ENCODE data around the gene CDC34. TPM values are rescaled to one million over a fixed set of nuclear protein-coding genes. Genes with fewer than 3 reads are reported as not detected.

The CDC34 gene
- total and polyA plus RNA-seq, 9 of the 15 experiments (the other 6 are each of a cell fraction or from before 2014, with no cell fraction given), result 0.80 to 203 (median 65.5) TPM

DNA sequence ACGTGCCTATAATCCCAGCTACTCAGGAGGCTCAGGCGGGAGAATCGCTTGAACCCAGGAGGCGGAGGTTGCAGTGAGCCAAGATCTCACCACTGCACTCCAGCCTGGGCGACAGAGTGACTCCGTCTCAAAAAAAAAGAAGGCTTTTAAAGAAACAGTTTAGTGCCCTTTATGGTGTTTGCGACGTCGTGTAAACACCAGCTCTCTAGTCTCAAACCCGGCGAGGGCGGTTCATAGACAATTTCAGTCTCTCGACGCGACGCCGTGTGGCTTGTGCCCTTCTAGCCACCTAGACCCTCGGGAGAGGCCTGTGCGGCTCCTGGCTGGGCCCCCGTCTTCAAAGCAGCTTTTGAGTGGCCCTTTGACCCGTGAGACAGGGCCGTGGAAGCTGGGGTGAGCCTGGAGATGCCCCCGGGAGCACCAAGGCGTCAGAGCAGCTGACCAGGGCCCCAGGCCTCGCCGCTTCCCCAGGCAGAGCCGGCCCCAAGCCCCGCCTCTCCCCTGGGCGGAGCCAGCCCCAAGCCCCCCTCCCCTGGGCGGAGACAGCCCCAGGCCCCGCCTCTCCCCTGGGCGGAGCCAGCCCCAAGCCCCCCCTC, 40.3 kb upstream of the CDC34 start:
- Histone ChIP-seq H3K4me3 (peak overlapping the region; percentile 16; the same call in 1 of the 2 replicates), H3K9ac (ENCODE audit: insufficient read depth in 1 of 2, low read depth in 2 of 2, low read length in 2 of 2) (peak overlapping the region; percentile 59 to 84; a peak in 3 of 4 replicates), H3K4me1 (replicated peaks in 1 of 2; ENCODE audit: control insufficient read depth in 2 of 2, insufficient read depth in 2 of 2, low read length in 2 of 2) (peaks cover 8 to 75% of the 10 kb centered on the region in 2 experiments), H3K4me2 (ENCODE audit: insufficient read depth, low read length) (peak overlapping the region; percentile 72), H3K36me3 (ENCODE audit: control insufficient read depth, insufficient read depth, low read length) (no peaks in the 10 kb centered on the region), H2AFZ (ENCODE audit: low read depth, low read length) (peak overlapping the region; percentile 51), H3K9me1 (ENCODE audit: control insufficient read depth, insufficient read depth, low read length) (no peaks in the 10 kb centered on the region), H3K27me3 (ENCODE audit: control insufficient read depth in 2 of 2, insufficient read depth in 2 of 2, low read length in 2 of 2) (no peaks in the 10 kb centered on the region; a peak in 1 of 5 replicates), H3K9me3 (replicated peaks; ENCODE audit: control insufficient read depth, insufficient read depth, low read depth, low read length) (no peaks in the 10 kb centered on the region), H3K27ac (ENCODE audit: extremely low read depth, low read depth, low read length) (peak overlapping the region; percentile 83), H3K79me2 (ENCODE audit: control insufficient read depth, insufficient read depth, low read length) (peaks cover 11% of the 10 kb centered on the region; the same call in 1 of the 3 replicates), H4K20me1 (replicated peaks; ENCODE audit: control insufficient read depth, insufficient read depth, low read length) (no peaks in the 10 kb centered on the region)
- ATAC-seq (peak; percentile 42), FAIRE-seq (no peak), DNase-seq (ENCODE audit: extremely low read depth in 1 of 4, low spot score in 3 of 4) (peak; percentile 70 to 79 (median 71))
- no TSS peak for BruUV-seq (replicated peaks)
- intact Hi-C loops (cut with micrococcal nuclease), result no loop called here
- ChIA-PET CTCF (ENCODE audit: low intra/inter-chr PET ratio) (no interaction called here), POLR2A (no interaction called here)
- in situ Hi-C loops (cut with MboI), result no loop called here
- 56% methylated on average over 20 of the region's 32 CpGs for WGBS (ENCODE audit: insufficient coverage, low coverage, missing lambda C conversion rate)
- TF ChIP-seq ZNF668 (CRISPR knock-in tag; IDR thresholded peaks at IDR 0.05), result no peak
- TF ChIP-seq RBBP5 (IDR thresholded peaks at IDR 0.05; ENCODE audit: borderline replicate concordance, insufficient read depth, low read length, poor library complexity, severe bottlenecking), result no peak
- no peak for TF ChIP-seq OTX1 (CRISPR knock-in tag; IDR thresholded peaks at IDR 0.05)
- no peak for TF ChIP-seq REST (IDR thresholded peaks at IDR 0.05; ENCODE audit: borderline replicate concordance)
- TF ChIP-seq REST (CRISPR knock-in tag; IDR thresholded peaks at IDR 0.05; ENCODE audit: low read depth), result 0 out of 2 replicates have a peak, but pooled peaks have one; percentile 29
- no peak for TF ChIP-seq TBP (optimal IDR thresholded peaks at IDR 0.05; ENCODE audit: low read depth, low read length)
- TF ChIP-seq HDGF (IDR thresholded peaks at IDR 0.05), result no peak
- TF ChIP-seq, protein P1, sequence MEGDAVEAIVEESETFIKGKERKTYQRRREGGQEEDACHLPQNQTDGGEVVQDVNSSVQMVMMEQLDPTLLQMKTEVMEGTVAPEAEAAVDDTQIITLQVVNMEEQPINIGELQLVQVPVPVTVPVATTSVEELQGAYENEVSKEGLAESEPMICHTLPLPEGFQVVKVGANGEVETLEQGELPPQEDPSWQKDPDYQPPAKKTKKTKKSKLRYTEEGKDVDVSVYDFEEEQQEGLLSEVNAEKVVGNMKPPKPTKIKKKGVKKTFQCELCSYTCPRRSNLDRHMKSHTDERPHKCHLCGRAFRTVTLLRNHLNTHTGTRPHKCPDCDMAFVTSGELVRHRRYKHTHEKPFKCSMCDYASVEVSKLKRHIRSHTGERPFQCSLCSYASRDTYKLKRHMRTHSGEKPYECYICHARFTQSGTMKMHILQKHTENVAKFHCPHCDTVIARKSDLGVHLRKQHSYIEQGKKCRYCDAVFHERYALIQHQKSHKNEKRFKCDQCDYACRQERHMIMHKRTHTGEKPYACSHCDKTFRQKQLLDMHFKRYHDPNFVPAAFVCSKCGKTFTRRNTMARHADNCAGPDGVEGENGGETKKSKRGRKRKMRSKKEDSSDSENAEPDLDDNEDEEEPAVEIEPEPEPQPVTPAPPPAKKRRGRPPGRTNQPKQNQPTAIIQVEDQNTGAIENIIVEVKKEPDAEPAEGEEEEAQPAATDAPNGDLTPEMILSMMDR (IDR thresholded peaks at IDR 0.05 in 2 of 3, conservative IDR thresholded peaks at IDR 0.05 in 1 of 3; ENCODE audit: insufficient read depth in 2 of 3, low read depth in 1 of 3, low read length in 3 of 3), result no peak
- TF ChIP-seq ETV1 (tag; conservative IDR thresholded peaks at IDR 0.05; ENCODE audit: low read depth), result no peak

Measured in K562 (cell line).